Suprapubic skin (tissue), 4 donors: ENCODE results near the gene HOXC9. TPM values are rescaled to one million over a fixed set of nuclear protein-coding genes. Genes with fewer than 3 reads are reported as not detected.

ENCODE experiments used
- DNase-seq, 2 donors: peaks; one replicate each; pipeline ENCODE4 v3.0.0-alpha.2; 2019; ENCODE audit warnings: low spot score in 2 of 2
- H3K27ac ChIP-seq: fragments of 200-600 bp; sonication (generic); one replicate; pipeline ENCODE4 v1.5.1; 2019
- H3K27me3 ChIP-seq: fragments of 200-600 bp; sonication (generic); one replicate; pipeline ENCODE4 v1.5.1; 2019
- H3K36me3 ChIP-seq: fragments of 200-600 bp; sonication (generic); one replicate; pipeline ENCODE4 v1.5.1; 2019
- H3K4me1 ChIP-seq: fragments of 200-600 bp; sonication (generic); one replicate; pipeline ENCODE4 v1.5.1; 2019
- H3K4me3 ChIP-seq: fragments of 200-600 bp; sonication (generic); one replicate; pipeline ENCODE4 v1.5.1; 2019; ENCODE audit warnings: mild to moderate bottlenecking
- H3K9me3 ChIP-seq: fragments of 200-600 bp; sonication (generic); one replicate; pipeline ENCODE4 v1.5.1; 2019
- EP300 ChIP-seq: sonication (generic); formaldehyde crosslinking; IDR thresholded peaks from one replicate; pipeline ENCODE4 v1.6.1; 2017; ENCODE audit warnings: antibody characterized with exemption
- POLR2A ChIP-seq, 2 donors: fragments of 450-650 bp; IDR thresholded peaks; one replicate each; pipeline ENCODE4 v1.6.1; 2017; ENCODE audit warnings: antibody characterized with exemption in 2 of 2, mild to moderate bottlenecking in 2 of 2, moderate library complexity in 2 of 2
- POLR2AphosphoS5 ChIP-seq, 3 donors: sonication (generic); formaldehyde crosslinking; IDR thresholded peaks; one replicate each; pipeline ENCODE4 v1.6.1; 2017; ENCODE audit warnings: antibody characterized with exemption in 3 of 3
- WGBS: methylation state at CpG from one replicate; pipeline ENCODE4 v1.1.5; 2018; 5-methylcytosine and 5-hydroxymethylcytosine counted together
- total RNA-seq, 4 donors: library from RNA; depleted of rRNA; stranded (reverse); fragments of >200 nt; gene quantifications; one replicate each; pipeline ENCODE4 v1.1.0, GENCODE V29; 2016
- TF ChIP-seq, protein P1 (sequence below), 2 donors: fragments of 200-600 bp in 1 of 2; fragments of 450-650 bp in 1 of 2; sonication (generic) in 1 of 2; IDR thresholded peaks; one replicate each; pipeline ENCODE4 v1.5.1; 2016 to 2019; ENCODE audit warnings: antibody characterized with exemption in 2 of 2, mild to moderate bottlenecking in 1 of 2, moderate library complexity in 1 of 2

HOXC9 gene
- total RNA-seq, 4 donors from 2014 or later: 4.9 to 12.2 (median 6.1) TPM

DNA sequence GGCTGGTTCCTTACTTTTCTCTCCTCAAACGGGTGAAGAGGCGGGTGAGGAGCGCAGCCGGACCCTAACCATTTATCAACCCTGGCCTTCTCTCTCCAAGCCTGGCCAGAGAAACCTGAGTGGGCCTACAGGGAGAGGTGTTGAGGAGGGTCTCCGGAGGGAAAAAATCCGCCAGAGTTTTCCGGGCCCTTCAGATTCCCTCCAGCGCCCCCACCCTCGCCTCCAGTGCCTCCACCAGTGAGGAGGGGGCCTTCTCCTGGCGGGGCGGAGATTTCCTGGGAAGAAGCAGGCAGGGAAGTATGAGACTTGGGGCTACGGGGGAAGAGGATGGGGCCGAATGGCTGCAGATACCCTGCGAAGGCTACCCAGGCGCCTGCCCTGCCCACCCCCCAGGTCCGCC lies 31.5 kb downstream of the HOXC9 start:
- peaks cover 81% of the 10 kb centered on the region for H3K4me1 ChIP-seq
- peak overlapping the region; percentile 49 for H3K4me3 ChIP-seq
- DNase-seq: peak in 1 of 2 donors; percentile 78
- H3K36me3 ChIP-seq: no peaks in the 10 kb centered on the region
- peak overlapping the region; percentile 98 for H3K27ac ChIP-seq
- 74% methylated on average over 16 of the region's 16 CpGs for WGBS
- H3K9me3 ChIP-seq: no peaks in the 10 kb centered on the region
- peaks cover 38% of the 10 kb centered on the region for H3K27me3 ChIP-seq
- TF ChIP-seq, protein P1, sequence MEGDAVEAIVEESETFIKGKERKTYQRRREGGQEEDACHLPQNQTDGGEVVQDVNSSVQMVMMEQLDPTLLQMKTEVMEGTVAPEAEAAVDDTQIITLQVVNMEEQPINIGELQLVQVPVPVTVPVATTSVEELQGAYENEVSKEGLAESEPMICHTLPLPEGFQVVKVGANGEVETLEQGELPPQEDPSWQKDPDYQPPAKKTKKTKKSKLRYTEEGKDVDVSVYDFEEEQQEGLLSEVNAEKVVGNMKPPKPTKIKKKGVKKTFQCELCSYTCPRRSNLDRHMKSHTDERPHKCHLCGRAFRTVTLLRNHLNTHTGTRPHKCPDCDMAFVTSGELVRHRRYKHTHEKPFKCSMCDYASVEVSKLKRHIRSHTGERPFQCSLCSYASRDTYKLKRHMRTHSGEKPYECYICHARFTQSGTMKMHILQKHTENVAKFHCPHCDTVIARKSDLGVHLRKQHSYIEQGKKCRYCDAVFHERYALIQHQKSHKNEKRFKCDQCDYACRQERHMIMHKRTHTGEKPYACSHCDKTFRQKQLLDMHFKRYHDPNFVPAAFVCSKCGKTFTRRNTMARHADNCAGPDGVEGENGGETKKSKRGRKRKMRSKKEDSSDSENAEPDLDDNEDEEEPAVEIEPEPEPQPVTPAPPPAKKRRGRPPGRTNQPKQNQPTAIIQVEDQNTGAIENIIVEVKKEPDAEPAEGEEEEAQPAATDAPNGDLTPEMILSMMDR (IDR thresholded peaks at IDR 0.05): no peak

DNA sequence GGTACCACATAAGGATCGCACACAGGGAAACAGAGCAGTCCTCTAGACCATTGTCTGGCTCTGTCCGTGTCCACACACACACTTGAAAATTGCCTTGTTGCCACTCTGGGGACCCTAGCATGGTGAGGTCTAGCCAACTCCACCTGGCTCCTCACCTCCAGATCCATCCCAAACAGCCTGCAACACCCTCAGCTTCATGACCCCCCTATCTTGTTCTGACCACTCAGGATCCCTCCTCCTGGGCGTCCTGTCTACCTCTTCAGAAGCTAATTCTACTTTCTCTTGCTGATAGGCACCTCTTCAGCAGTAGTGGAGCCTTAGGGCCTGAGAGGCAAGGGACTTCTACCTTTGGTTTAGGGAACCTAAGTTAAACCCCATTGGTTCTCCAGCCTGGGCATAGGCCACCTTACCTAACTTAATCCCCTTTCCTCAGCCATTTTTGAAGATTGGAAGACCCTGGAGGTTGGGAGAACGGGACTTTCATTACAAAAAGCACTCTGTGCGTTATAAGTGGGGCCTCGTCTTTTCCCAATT lies 32.2 kb downstream of the HOXC9 start:
- Histone ChIP-seq H3K4me1 (peaks cover 81% of the 10 kb centered on the region), H3K36me3 (no peaks in the 10 kb centered on the region), H3K9me3 (no peaks in the 10 kb centered on the region), H3K4me3 (no peak overlapping the region), H3K27ac (peak overlapping the region; percentile 98), H3K27me3 (peaks cover 38% of the 10 kb centered on the region)
- no peak for DNase-seq
- WGBS: 45% methylated on average over 6 of the region's 6 CpGs
- no peak for TF ChIP-seq POLR2AphosphoS5 (IDR thresholded peaks at IDR 0.05)
- no peak for TF ChIP-seq POLR2A (IDR thresholded peaks at IDR 0.05)
- TF ChIP-seq EP300: no peak
- TF ChIP-seq, protein P1 (IDR thresholded peaks at IDR 0.05): no peak

DNA sequence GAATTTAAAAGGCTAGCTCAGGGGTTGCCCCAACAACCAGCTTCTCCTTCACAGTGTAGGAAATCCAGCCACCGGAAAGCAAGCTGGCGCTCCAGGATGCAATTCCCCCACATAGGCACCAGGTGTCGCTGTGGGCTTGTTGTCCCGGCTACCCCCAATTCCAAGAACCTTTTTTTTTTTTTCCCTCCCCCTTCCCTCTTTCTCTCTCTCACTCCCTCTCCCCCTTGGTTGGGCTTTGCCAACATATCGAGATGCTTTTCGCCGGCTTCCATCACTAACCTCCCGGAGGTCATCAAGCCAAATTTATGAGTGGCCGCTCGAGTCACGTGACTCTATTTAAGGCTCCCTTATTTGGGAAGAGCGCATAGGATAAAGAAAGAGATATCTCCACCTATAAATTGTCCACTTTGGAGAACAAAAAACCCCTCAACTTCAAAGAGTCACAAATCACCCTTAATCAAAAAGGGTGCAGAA lies 32.7 kb downstream of the HOXC9 start, which contains the start of gene HOXC5:
TSS of gene HOXC5 (plus strand) at position 424 of the 474 bp plus-strand sequence. CDS start 73 bp downstream, outside the sequence.
- TF ChIP-seq POLR2AphosphoS5 (IDR thresholded peaks at IDR 0.05) (no peak), POLR2A (IDR thresholded peaks at IDR 0.05) (no peak)
- TF ChIP-seq, protein P1 (IDR thresholded peaks at IDR 0.05): peak; percentile 93 to 99
- Histone ChIP-seq H3K9me3 (no peaks in the 10 kb centered on the region), H3K27me3 (peaks cover 38% of the 10 kb centered on the region), H3K27ac (peak within 1 kb of the TSS; percentile 98), H3K4me3 (peak within 1 kb of the TSS; percentile 51), H3K4me1 (peaks cover 81% of the 10 kb centered on the region), H3K36me3 (no peaks in the 10 kb centered on the region)
- WGBS: 1% methylated on average over 12 of the region's 12 CpGs
- peak in 1 of 2 donors; percentile 88 for DNase-seq

DNA sequence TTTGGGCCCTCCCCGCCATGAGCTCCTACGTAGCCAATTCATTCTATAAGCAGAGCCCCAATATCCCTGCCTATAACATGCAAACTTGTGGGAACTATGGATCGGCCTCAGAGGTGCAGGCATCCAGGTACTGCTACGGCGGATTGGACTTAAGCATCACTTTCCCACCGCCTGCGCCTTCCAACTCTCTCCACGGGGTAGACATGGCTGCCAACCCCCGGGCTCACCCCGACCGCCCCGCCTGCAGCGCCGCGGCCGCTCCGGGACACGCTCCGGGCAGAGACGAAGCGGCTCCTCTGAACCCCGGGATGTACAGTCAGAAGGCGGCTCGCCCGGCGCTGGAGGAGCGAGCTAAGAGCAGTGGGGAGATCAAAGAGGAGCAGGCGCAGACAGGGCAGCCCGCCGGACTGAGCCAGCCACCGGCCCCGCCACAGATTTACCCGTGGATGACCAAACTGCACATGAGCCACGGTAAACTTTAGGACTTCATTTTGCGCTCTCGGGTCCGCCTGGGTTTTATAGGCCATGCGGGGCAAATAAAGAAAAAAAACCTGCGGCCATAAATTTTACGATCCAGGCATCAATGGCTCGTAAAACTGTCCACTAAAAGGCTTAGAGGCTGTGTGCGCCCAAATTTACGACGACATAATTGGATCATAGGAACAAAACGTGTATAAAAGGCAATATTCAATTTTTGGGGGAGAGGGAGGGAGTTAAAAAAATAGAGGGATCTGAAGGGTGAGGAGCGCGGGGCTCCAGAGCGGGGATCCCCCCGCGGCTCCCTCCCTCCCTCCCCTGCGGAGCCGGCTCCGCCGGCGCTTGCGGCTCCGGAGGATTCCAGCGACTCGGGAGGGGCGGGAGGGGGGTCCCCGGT lies 33.4 kb downstream of the HOXC9 start:
- H3K4me1 ChIP-seq: peaks cover 83% of the 10 kb centered on the region
- peak overlapping the region; percentile 51 for H3K4me3 ChIP-seq
- peaks cover 38% of the 10 kb centered on the region for H3K27me3 ChIP-seq
- H3K36me3 ChIP-seq: no peaks in the 10 kb centered on the region
- 1% methylated on average over 39 of the region's 61 CpGs for WGBS
- peak overlapping the region; percentile 47 for H3K27ac ChIP-seq
- TF ChIP-seq, protein P1 (IDR thresholded peaks at IDR 0.05): no peak
- TF ChIP-seq POLR2A (IDR thresholded peaks at IDR 0.05) (no peak), EP300 (no peak), POLR2AphosphoS5 (IDR thresholded peaks at IDR 0.05) (no peak)
- DNase-seq: peak in 1 of 2 donors; percentile 84
- H3K9me3 ChIP-seq: no peaks in the 10 kb centered on the region
